Sigmoid colon (tissue), 7 donors: ENCODE data around the gene ZFYVE21. TPM values are rescaled to one million over a fixed set of nuclear protein-coding genes. Genes with fewer than 3 reads are reported as not detected.

Experiments
- DNase-seq: peaks from one replicate; pipeline ENCODE4 v3.0.0-alpha.2; 2019
- H3K27ac ChIP-seq, 4 donors: fragments of 200-600 bp; sonication (generic); one replicate each; pipeline ENCODE4 v1.5.1; 2016 to 2019; ENCODE audit warnings: mild to moderate bottlenecking in 1 of 4
- H3K27me3 ChIP-seq, 3 donors: fragments of 200-600 bp; sonication (generic); one replicate each; pipeline ENCODE4 v1.5.1; 2019; ENCODE audit warnings: mild to moderate bottlenecking in 1 of 3
- H3K36me3 ChIP-seq, 4 donors: fragments of 200-600 bp; sonication (generic); one replicate each; pipeline ENCODE4 v1.5.1; 2016 to 2019
- H3K4me1 ChIP-seq, 4 donors: fragments of 200-600 bp; sonication (generic); one replicate each; pipeline ENCODE4 v1.5.1; 2017 to 2019
- H3K4me3 ChIP-seq, 4 donors: fragments of 200-600 bp; sonication (generic); one replicate each; pipeline ENCODE4 v1.5.1; 2017 to 2019; ENCODE audit warnings: mild to moderate bottlenecking in 2 of 4, moderate library complexity in 1 of 4
- H3K9me3 ChIP-seq, 4 donors: fragments of 200-600 bp in 3 of 4; sonication (generic) in 3 of 4; one replicate each; pipeline versions ENCODE4 v1.5.1 to v1.6.1; 2013 to 2019
- CTCF ChIP-seq, 4 experiments: fragments of 450-650 bp in 3 of 4; fragments of 200-600 bp in 1 of 4; IDR thresholded peaks; one replicate each; pipeline ENCODE4 v1.5.1; 2016 to 2019; ENCODE audit warnings: antibody characterized with exemption in 4 of 4, mild to moderate bottlenecking in 3 of 4, moderate library complexity in 2 of 4
- EP300 ChIP-seq, 4 donors: sonication (generic); formaldehyde crosslinking; IDR thresholded peaks; one replicate each; pipeline ENCODE4 v1.6.1; 2017; ENCODE audit warnings: antibody characterized with exemption in 4 of 4
- POLR2A ChIP-seq, 2 donors: fragments of 450-650 bp; IDR thresholded peaks; one replicate each; pipeline ENCODE4 v1.6.1; 2016; ENCODE audit warnings: antibody characterized with exemption in 2 of 2, mild to moderate bottlenecking in 2 of 2, moderate library complexity in 2 of 2
- POLR2AphosphoS5 ChIP-seq, 4 donors: sonication (generic); formaldehyde crosslinking; IDR thresholded peaks; one replicate each; pipeline ENCODE4 v1.6.1; 2017; ENCODE audit warnings: antibody characterized with exemption in 4 of 4
- WGBS, 2 donors: extraction: QIAGEN DNeasy Blood & Tissue Kit; methylation state at CpG; one replicate each; pipeline ENCODE4 v1.1.7; 2013; 5-methylcytosine and 5-hydroxymethylcytosine counted together
- intact Hi-C: fragments of 100-400 bp; cut with DNase I; formaldehyde crosslinking; loops from one replicate; pipeline ENCODE4 v1.15.1; 2023
- polyA plus RNA-seq, 3 donors: library from polyadenylated mRNA; stranded (reverse); fragments of 200-250 nt; gene quantifications; one replicate each; pipeline ENCODE4 v1.2.3, GENCODE V29; 2013
- total RNA-seq, 4 donors: library from RNA; depleted of rRNA; stranded (reverse); fragments of >200 nt; gene quantifications; one replicate each; pipeline ENCODE4 v1.1.0, GENCODE V29; 2016
- donor health status: healthy with polysubstance abuse.
- donor health status: Bipolar disorder and iron deficiency.
- donor health status: healthy.

ZFYVE21 gene
- total and polyA plus RNA-seq, 7 donors: 41.7 to 106 (median 86.3) TPM

- Histone ChIP-seq H3K36me3 (peaks cover 12 to 55% (median 31%) of the 10 kb centered on the region in 4 donors), H3K4me3 (no peak overlapping the region), H3K9me3 (no peaks in the 10 kb centered on the region), H3K27ac (no peak overlapping the region), H3K4me1 (peaks cover 0 to 58% (median 38%) of the 10 kb centered on the region in 4 donors), H3K27me3 (no peaks in the 10 kb centered on the region)
- 31 to 81% methylated on average over 22 of the region's 22 CpGs for WGBS, 2 donors
- intact Hi-C loops: no loop called here
- DNase-seq: no peak
- TF ChIP-seq POLR2AphosphoS5 (IDR thresholded peaks at IDR 0.05) (no peak), EP300 (IDR thresholded peaks at IDR 0.05) (no peak), POLR2A (IDR thresholded peaks at IDR 0.05) (no peak), CTCF (IDR thresholded peaks at IDR 0.05) (no peak)
Measured at GRCh38 chr14:103693515-103693914, 22.1 kb upstream of the ZFYVE21 start.

DNA sequence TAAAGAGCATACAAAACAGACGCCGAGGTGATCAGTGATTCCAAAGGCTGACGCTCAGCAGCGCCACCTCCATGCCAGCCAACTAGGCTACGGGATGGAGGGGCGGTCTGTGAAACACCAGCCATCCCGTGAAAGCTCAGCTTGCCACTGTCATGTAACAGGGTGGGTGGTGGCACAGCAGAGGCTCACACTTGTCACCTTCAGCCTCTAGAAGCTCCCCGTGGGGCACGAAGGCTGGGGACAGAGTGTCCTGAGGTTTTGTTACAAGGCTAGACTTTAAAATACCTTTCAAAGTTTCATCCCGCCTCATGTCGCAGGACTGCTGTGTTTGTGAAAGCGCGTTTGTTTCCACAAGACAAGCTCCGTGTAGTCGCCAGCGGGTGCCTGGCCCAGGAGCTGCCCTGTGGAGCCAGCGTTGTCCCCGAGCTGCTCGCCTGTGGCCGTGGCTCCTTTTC, 21.0 kb upstream of the ZFYVE21 start:
- H3K36me3 ChIP-seq: peaks cover 12 to 56% (median 35%) of the 10 kb centered on the region in 4 donors
- H3K27me3 ChIP-seq: no peaks in the 10 kb centered on the region
- TF ChIP-seq POLR2A (IDR thresholded peaks at IDR 0.05): no peak
- TF ChIP-seq EP300 (IDR thresholded peaks at IDR 0.05): no peak
- TF ChIP-seq POLR2AphosphoS5 (IDR thresholded peaks at IDR 0.05): no peak
- no peak for TF ChIP-seq CTCF (IDR thresholded peaks at IDR 0.05)
- peaks cover 0 to 54% (median 41%) of the 10 kb centered on the region in 4 donors for H3K4me1 ChIP-seq
- H3K9me3 ChIP-seq: no peaks in the 10 kb centered on the region
- no peak overlapping the region for H3K27ac ChIP-seq
- intact Hi-C loops: loop anchor here (5.0 kb wide), 1 partner anchor 122 kb away; no protein-coding TSS in a partner anchor
- no peak overlapping the region for H3K4me3 ChIP-seq
- no peak for DNase-seq
- WGBS, 2 donors: 92 to 95% methylated on average over 20 of the region's 20 CpGs

DNA sequence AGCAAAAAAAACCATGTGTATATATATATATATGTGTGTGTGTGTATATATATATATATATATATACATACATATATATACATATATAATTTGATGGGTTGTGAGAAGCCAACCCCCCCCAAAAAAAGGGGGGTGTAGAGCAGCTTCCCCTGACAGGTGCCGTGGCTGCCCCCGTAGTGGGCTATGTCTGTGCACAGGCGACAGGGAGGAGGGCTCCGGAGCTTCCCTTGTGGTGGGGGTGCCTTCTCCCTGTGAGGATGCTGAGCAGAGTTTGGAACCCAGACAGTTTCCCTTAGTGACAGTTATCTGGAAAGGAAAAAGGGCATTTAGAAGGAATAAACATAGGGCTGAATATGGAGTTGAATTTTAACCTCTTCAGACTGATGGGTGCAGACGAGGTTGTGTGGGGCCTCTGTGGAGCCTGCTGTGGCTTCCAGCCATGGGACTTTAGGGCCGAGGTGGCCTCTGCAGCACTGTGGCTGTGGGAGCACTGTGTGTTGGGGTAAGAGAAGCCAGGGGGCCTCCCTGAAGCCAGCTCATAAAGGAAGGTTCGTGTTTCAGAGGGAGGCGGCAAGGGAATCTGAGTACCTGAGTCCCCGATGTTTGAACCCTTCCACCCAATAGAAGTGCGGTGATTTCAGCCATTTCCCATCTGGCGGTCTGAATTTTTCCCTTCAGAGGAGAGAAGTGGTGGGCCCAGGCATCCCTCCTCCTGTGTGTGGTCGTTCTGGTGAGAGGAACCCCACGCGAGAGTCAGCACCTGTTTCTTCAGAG, 20.1 kb upstream of the ZFYVE21 start:
- no peaks in the 10 kb centered on the region for H3K27me3 ChIP-seq
- TF ChIP-seq POLR2A (IDR thresholded peaks at IDR 0.05) (no peak), CTCF (IDR thresholded peaks at IDR 0.05) (no peak), EP300 (IDR thresholded peaks at IDR 0.05) (no peak), POLR2AphosphoS5 (IDR thresholded peaks at IDR 0.05) (no peak)
- no peak for DNase-seq
- peaks cover 0 to 49% (median 41%) of the 10 kb centered on the region in 4 donors for H3K4me1 ChIP-seq
- H3K9me3 ChIP-seq: no peaks in the 10 kb centered on the region
- peak overlapping the region; percentile 75 to 81 (median 77) for H3K27ac ChIP-seq
- peaks cover 12 to 65% (median 39%) of the 10 kb centered on the region in 4 donors for H3K36me3 ChIP-seq
- 81 to 84% methylated on average over 14 of the region's 14 CpGs for WGBS, 2 donors
- intact Hi-C loops: loop anchor here (5.0 kb wide), 1 partner anchor 123 kb away; no protein-coding TSS in a partner anchor
- no peak overlapping the region for H3K4me3 ChIP-seq

DNA sequence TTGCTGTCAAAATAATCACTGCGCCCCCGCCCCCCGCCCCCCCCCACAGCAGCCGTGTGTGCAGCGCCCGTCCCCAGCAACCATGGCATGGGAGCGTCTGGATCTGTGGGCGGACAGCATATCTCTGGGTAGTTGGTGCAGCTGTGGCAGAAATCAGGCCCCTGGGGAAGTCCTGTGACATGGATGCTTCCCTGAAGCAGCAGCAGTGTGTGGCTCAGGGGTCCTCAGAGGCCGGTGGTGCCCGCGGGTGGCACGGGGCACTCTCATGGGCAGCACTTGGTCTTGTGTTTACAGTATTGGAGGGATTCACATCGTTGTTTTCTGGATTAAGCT, 19.6 kb upstream of the ZFYVE21 start:
- Histone ChIP-seq H3K27ac (peak overlapping the region; percentile 75 to 81 (median 77)), H3K27me3 (no peaks in the 10 kb centered on the region), H3K9me3 (no peaks in the 10 kb centered on the region), H3K4me3 (no peak overlapping the region), H3K4me1 (peaks cover 0 to 49% (median 41%) of the 10 kb centered on the region in 4 donors), H3K36me3 (peaks cover 12 to 70% (median 42%) of the 10 kb centered on the region in 4 donors)
- TF ChIP-seq CTCF (IDR thresholded peaks at IDR 0.05) (no peak), EP300 (IDR thresholded peaks at IDR 0.05) (no peak), POLR2A (IDR thresholded peaks at IDR 0.05) (no peak), POLR2AphosphoS5 (IDR thresholded peaks at IDR 0.05) (no peak)
- DNase-seq: no peak
- WGBS, 2 donors: 61 to 84% methylated on average over 12 to 13 of the region's 13 CpGs
- intact Hi-C loops: loop anchor here (5.0 kb wide), 1 partner anchor 124 kb away; no protein-coding TSS in a partner anchor
